ENCODE results near the gene MRPL46. TPM values are rescaled to one million over a fixed set of nuclear protein-coding genes. Genes with fewer than 3 reads are reported as not detected.

Gene MRPL46
- total and polyA plus RNA-seq, 7 experiments from 2014 or later: 9.2 to 74.3 (median 29.5) TPM

- Mint-ChIP-seq H3K36me3 (no peaks in the 10 kb centered on the region), H3K4me1 (peaks cover 0 to 2% (median 0%) of the 10 kb centered on the region in 7 donors), H3K4me3 (no peak overlapping the region), H3K27me3 (peaks cover 6 to 20% (median 14%) of the 10 kb centered on the region in 5 donors), H3K9me3 (no peaks in the 10 kb centered on the region), H3K27ac (no peak overlapping the region)
- CTCF ChIA-PET: no interaction called here
- H3K4me1 ChIP-seq (ENCODE audit: control insufficient read depth in 2 of 2, insufficient read depth in 2 of 2, low read length in 2 of 2): no peaks in the 10 kb centered on the region
- no peak overlapping the region for H3K27ac ChIP-seq (ENCODE audit: low read depth, low read length)
- no peak for DNase-seq
- intact Hi-C loops (cut with micrococcal nuclease): no loop called here
- no peaks in the 10 kb centered on the region for H3K36me3 ChIP-seq (ENCODE audit: control insufficient read depth in 2 of 3, insufficient read depth in 3 of 3, low read length in 3 of 3)
- H3K9me3 ChIP-seq (ENCODE audit: control insufficient read depth in 2 of 3, low read length in 3 of 3): no peaks in the 10 kb centered on the region
- H3K27me3 ChIP-seq (ENCODE audit: control insufficient read depth in 2 of 2, insufficient read depth in 2 of 2, low read length in 2 of 2): no peaks in the 10 kb centered on the region
- POLR2A ChIA-PET: no interaction called here
- H3K4me3 ChIP-seq (ENCODE audit: low read length): no peak overlapping the region
- no peak for ATAC-seq
These were observed 38.2 kb downstream of the MRPL46 start for GRCh38 chr15:88428805-88429605.

DNA sequence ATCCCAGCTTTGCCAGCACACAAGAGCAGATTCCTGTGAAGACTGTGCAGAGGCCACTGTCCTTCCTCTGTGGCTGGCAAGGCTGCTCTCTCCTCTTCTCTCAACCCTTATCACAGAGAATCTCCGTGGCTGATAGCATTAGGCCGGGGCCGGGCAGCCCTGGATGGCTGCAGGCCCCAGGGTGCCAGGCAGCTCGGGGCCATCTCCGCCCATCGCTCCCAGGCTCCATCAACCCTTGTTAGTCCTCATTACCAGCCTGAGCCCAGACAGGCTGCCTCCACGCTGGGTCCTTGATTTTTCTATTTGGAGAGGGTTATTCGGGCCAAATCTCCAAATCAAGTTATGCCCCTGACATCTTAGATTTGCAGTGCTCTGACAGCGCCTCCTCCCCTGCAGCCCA is 39.1 kb downstream of the MRPL46 start:
- ATAC-seq: no peak

DNA sequence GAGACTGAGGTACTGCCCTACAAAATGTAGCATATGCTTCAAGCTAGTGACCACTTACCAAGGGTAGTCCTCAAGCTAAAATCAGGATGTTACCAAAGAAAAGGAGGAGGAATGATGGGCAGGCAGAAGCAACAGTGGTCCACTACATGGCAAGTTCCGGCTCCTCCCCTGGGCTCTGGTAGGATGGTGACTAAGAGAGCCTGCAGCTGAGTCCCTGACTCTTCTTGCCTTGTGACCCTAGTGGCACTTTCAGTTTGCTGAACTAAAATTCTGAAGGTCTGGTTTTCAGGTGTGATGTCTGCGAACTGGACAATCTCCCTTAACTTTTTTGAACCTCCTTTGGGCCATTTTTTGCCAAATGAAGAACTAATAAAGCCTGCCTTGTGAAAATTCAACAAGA is 40.9 kb downstream of the MRPL46 start:
- no peaks in the 10 kb centered on the region for H3K9me3 Mint-ChIP-seq
- H3K4me3 Mint-ChIP-seq: no peak overlapping the region
- Histone ChIP-seq H3K4me3 (ENCODE audit: low read length) (no peak overlapping the region), H3K27ac (ENCODE audit: low read depth, low read length) (no peak overlapping the region), H3K36me3 (ENCODE audit: control insufficient read depth in 2 of 3, insufficient read depth in 3 of 3, low read length in 3 of 3) (no peaks in the 10 kb centered on the region), H3K9me3 (ENCODE audit: control insufficient read depth in 2 of 3, low read length in 3 of 3) (no peaks in the 10 kb centered on the region), H3K27me3 (ENCODE audit: control insufficient read depth in 2 of 2, insufficient read depth in 2 of 2, low read length in 2 of 2) (no peaks in the 10 kb centered on the region), H3K4me1 (ENCODE audit: control insufficient read depth in 2 of 2, insufficient read depth in 2 of 2, low read length in 2 of 2) (no peaks in the 10 kb centered on the region)
- H3K27me3 Mint-ChIP-seq: peaks cover 8 to 27% (median 15%) of the 10 kb centered on the region in 5 donors
- H3K27ac Mint-ChIP-seq: no peak overlapping the region
- DNase-seq (no peak), ATAC-seq (no peak)
- POLR2A ChIA-PET: no interaction called here
- H3K4me1 Mint-ChIP-seq: peaks cover 0 to 2% (median 0%) of the 10 kb centered on the region in 7 donors
- intact Hi-C loops (cut with micrococcal nuclease): no loop called here
- no peaks in the 10 kb centered on the region for H3K36me3 Mint-ChIP-seq
- CTCF ChIA-PET: no interaction called here

More for the DNA sequence above, 39.1 kb downstream of the MRPL46 start:
- H3K36me3 ChIP-seq (ENCODE audit: control insufficient read depth in 2 of 3, insufficient read depth in 3 of 3, low read length in 3 of 3): no peaks in the 10 kb centered on the region
- H3K4me1 ChIP-seq (ENCODE audit: control insufficient read depth in 2 of 2, insufficient read depth in 2 of 2, low read length in 2 of 2): no peaks in the 10 kb centered on the region
- H3K27ac ChIP-seq (ENCODE audit: low read depth, low read length): no peak overlapping the region
- Mint-ChIP-seq H3K27me3 (peaks cover 9 to 20% (median 10%) of the 10 kb centered on the region in 5 donors), H3K27ac (no peak overlapping the region), H3K36me3 (no peaks in the 10 kb centered on the region), H3K4me1 (peaks cover 0 to 2% (median 0%) of the 10 kb centered on the region in 7 donors), H3K4me3 (no peak overlapping the region), H3K9me3 (no peaks in the 10 kb centered on the region)
- POLR2A ChIA-PET: no interaction called here
- CTCF ChIA-PET: no interaction called here
- DNase-seq: no peak
- no peaks in the 10 kb centered on the region for H3K27me3 ChIP-seq (ENCODE audit: control insufficient read depth in 2 of 2, insufficient read depth in 2 of 2, low read length in 2 of 2)
- intact Hi-C loops (cut with micrococcal nuclease): no loop called here
- H3K4me3 ChIP-seq (ENCODE audit: low read length): no peak overlapping the region
- no peaks in the 10 kb centered on the region for H3K9me3 ChIP-seq (ENCODE audit: control insufficient read depth in 2 of 3, low read length in 3 of 3)

GRCh38 chr15:88423331-88423730 is 43.9 kb downstream of the MRPL46 start:
- no peak for ATAC-seq
- Histone ChIP-seq H3K4me1 (ENCODE audit: control insufficient read depth in 2 of 2, insufficient read depth in 2 of 2, low read length in 2 of 2) (no peaks in the 10 kb centered on the region), H3K27ac (ENCODE audit: low read depth, low read length) (no peak overlapping the region), H3K27me3 (ENCODE audit: control insufficient read depth in 2 of 2, insufficient read depth in 2 of 2, low read length in 2 of 2) (no peaks in the 10 kb centered on the region), H3K36me3 (ENCODE audit: control insufficient read depth in 2 of 3, insufficient read depth in 3 of 3, low read length in 3 of 3) (no peaks in the 10 kb centered on the region), H3K4me3 (ENCODE audit: low read length) (no peak overlapping the region), H3K9me3 (ENCODE audit: control insufficient read depth in 2 of 3, low read length in 3 of 3) (no peaks in the 10 kb centered on the region)
- Mint-ChIP-seq H3K36me3 (no peaks in the 10 kb centered on the region), H3K27ac (no peak overlapping the region), H3K9me3 (peaks cover 0 to 3% (median 0%) of the 10 kb centered on the region in 11 donors), H3K4me1 (no peaks in the 10 kb centered on the region), H3K27me3 (peaks cover 9 to 26% (median 16%) of the 10 kb centered on the region in 5 donors), H3K4me3 (no peak overlapping the region)
- no peak for DNase-seq
- CTCF ChIA-PET: no interaction called here
- POLR2A ChIA-PET: no interaction called here
- intact Hi-C loops (cut with micrococcal nuclease): no loop called here

DNA sequence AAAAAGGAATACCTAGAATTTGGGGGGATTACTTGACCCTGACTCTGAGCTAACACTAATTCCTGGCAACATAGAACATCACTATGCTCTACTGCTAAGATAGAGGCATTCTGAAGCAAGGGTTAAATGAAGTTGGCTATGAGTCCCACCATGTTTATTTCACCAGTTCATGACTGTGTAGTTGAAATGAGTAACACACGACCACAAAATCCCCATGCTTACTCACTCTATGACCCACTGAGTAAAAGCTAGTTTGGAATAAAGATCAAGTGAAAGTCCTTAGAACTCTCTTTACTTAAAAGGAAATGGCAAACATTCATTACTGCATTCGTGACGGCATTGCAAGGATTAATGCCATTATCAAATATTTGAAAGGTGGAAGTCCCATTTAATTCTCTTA is 47.4 kb downstream of the MRPL46 start:
- CTCF ChIA-PET: no interaction called here
- ATAC-seq: no peak

More for the DNA sequence above, 47.4 kb downstream of the MRPL46 start:
- POLR2A ChIA-PET: no interaction called here
- DNase-seq: no peak
- peaks cover 0 to 3% (median 0%) of the 10 kb centered on the region in 11 donors for H3K9me3 Mint-ChIP-seq
- no peaks in the 10 kb centered on the region for H3K36me3 Mint-ChIP-seq
- intact Hi-C loops (cut with micrococcal nuclease): no loop called here
- Histone ChIP-seq H3K27me3 (ENCODE audit: control insufficient read depth in 2 of 2, insufficient read depth in 2 of 2, low read length in 2 of 2) (no peaks in the 10 kb centered on the region), H3K4me1 (ENCODE audit: control insufficient read depth in 2 of 2, insufficient read depth in 2 of 2, low read length in 2 of 2) (no peaks in the 10 kb centered on the region), H3K36me3 (ENCODE audit: control insufficient read depth in 2 of 3, insufficient read depth in 3 of 3, low read length in 3 of 3) (no peaks in the 10 kb centered on the region), H3K27ac (ENCODE audit: low read depth, low read length) (no peak overlapping the region), H3K4me3 (ENCODE audit: low read length) (no peak overlapping the region), H3K9me3 (ENCODE audit: control insufficient read depth in 2 of 3, low read length in 3 of 3) (no peaks in the 10 kb centered on the region)
- no peak overlapping the region for H3K4me3 Mint-ChIP-seq
- H3K4me1 Mint-ChIP-seq: no peaks in the 10 kb centered on the region
- H3K27me3 Mint-ChIP-seq: peaks cover 19 to 36% (median 24%) of the 10 kb centered on the region in 5 donors
- H3K27ac Mint-ChIP-seq: no peak overlapping the region

Other genes starting within 250 kb of the MRPL46 start
- gene NTRK3, start 210.6 kb downstream of the MRPL46 start, total RNA-seq: under 1 TPM in 2 of 5 experiments, not detected in 3; 0.05 to 0.78 TPM
- gene NTRK3, start 210.6 kb downstream of the MRPL46 start, polyA plus RNA-seq: not detected
- gene MRPS11, start 320 bp upstream of the MRPL46 start, total RNA-seq: 10 to 100 TPM; 12.8 to 55.7 (median 24.0) TPM
- gene MRPS11, start 320 bp upstream of the MRPL46 start, polyA plus RNA-seq: 10 to 100 TPM; 66.7 to 77.6 TPM
- gene DET1, start 79.3 kb upstream of the MRPL46 start, total RNA-seq: 10 to 100 TPM in 2 of 5 experiments, 1 to 10 TPM in 3; 4.5 to 16.5 (median 8.4) TPM
- gene DET1, start 79.3 kb upstream of the MRPL46 start, polyA plus RNA-seq: 1 to 10 TPM; 1.9 to 4.0 TPM
- gene AEN, start 154.0 kb upstream of the MRPL46 start, total RNA-seq: 10 to 100 TPM; 29.6 to 52.1 (median 44.2) TPM
- gene AEN, start 154.0 kb upstream of the MRPL46 start, polyA plus RNA-seq: 10 to 100 TPM; 20.2 to 31.7 TPM
- gene ISG20, start 171.6 kb upstream of the MRPL46 start, total RNA-seq: 100 to 1,000 TPM in 4 of 5 experiments, 10 to 100 TPM in 1; 92.5 to 160 (median 149) TPM
- 100 to 1,000 TPM; 344 to 415 TPM for gene ISG20, start 171.6 kb upstream of the MRPL46 start, polyA plus RNA-seq